Measurements from ENCODE around the gene LEFTY1. TPM values are rescaled to one million over a fixed set of nuclear protein-coding genes. Genes with fewer than 3 reads are reported as not detected.
A peak's percentile ranks its signal among the peaks of the same experiment; 100 is the strongest.

Gene LEFTY1
- total and polyA plus RNA-seq, 5 donors from 2014 or later = 0.13 to 0.39 (median 0.17) TPM; not detected in 2

DNA sequence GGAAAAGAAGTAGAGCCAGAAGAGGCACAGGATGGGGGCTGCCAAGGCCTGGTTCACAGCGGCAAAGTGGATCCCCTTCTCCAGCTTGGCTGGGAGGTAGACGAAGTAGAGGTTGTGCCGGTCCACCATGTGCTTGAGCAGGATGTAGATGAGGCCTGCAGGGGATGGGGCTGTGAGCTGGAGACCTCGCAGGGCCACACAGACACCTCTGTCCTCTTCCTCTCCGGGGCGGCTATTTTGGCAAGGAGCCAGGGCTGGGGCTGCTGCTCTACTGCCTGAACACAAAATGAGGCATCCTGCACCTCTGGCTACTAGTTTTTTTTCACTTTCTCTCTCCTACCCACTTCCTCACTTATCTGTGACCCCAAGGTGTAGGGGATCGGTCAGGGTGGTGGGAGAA, 39.0 kb downstream of the LEFTY1 start:
- H3K4me3 Mint-ChIP-seq = peak overlapping the region in 3 of 4 donors; percentile 5 to 43 (median 29)
- DNase-seq (peak in 1 of 3 donors; percentile 32), ATAC-seq (ENCODE audit: low read depth in 2 of 2) (peak in 1 of 2 donors; percentile 20)
- Histone ChIP-seq H3K27ac (ENCODE audit: insufficient read depth, low read length, poor library complexity, severe bottlenecking) (peak overlapping the region; percentile 34), H3K4me3 (ENCODE audit: low read depth, low read length) (no peak overlapping the region), H3K9me3 (ENCODE audit: control insufficient read depth in 2 of 2, low read length in 2 of 2) (no peaks in the 10 kb centered on the region), H3K27me3 (ENCODE audit: control insufficient read depth, insufficient read depth, low read length) (no peaks in the 10 kb centered on the region), H3K36me3 (ENCODE audit: control insufficient read depth, insufficient read depth, low read length) (peaks cover 88% of the 10 kb centered on the region), H3K4me1 (ENCODE audit: control insufficient read depth, insufficient read depth, low read length, poor library complexity, severe bottlenecking) (peaks cover 26% of the 10 kb centered on the region)
- H3K36me3 Mint-ChIP-seq = peaks cover 53% of the 10 kb centered on the region
- peaks cover 4 to 49% (median 36%) of the 10 kb centered on the region in 4 donors for H3K4me1 Mint-ChIP-seq
- peak overlapping the region; percentile 85 to 96 (median 93) for H3K27ac Mint-ChIP-seq
- no peaks in the 10 kb centered on the region for H3K27me3 Mint-ChIP-seq
- peaks cover 0 to 2% (median 0%) of the 10 kb centered on the region in 7 donors for H3K9me3 Mint-ChIP-seq

DNA sequence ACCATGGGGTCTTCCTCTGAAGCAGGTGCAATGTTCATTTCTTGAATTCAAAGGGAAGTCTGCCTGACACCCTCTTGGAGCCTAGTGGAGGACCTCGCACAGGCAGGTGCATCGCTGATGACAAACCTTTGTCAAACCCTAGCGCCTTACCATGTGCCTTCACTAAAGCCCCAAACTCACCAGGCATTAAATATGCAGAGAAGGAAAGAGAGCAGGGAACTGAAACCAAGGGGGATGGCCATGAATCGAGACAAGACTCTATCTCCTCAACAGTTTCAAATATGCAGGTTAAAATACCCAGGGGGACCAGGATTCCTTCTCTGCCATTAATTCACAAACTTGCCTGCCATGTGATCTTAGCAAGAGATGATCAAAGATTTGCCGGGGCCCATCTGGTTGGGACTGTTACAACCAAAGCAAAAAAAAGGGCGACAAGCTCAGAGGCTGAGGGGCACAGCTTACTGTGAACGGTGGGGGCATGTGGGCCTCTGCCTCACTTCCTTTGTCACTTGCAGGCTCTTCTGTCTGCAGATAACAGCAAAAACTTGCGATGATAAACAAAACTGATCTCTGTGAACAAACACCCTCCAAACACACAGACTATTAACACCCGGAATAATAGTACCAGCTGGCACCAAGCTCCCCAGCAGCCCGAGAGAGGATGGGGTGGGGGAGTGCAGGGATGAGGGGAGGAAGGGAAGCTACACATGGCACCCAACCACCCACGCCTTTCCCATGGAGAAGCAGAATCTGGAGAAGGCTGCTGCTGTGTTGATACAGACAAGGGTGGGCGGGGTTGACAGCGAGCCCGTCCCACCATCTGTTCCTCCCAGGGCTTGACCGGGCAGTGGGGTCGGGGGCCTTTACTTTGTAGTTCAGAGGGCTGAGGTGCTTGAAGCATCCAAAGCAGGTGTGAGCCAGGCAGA, 40.7 kb downstream of the LEFTY1 start:
- peaks cover 38% of the 10 kb centered on the region for H3K36me3 Mint-ChIP-seq
- Histone ChIP-seq H3K36me3 (ENCODE audit: control insufficient read depth, insufficient read depth, low read length) (peaks cover 71% of the 10 kb centered on the region), H3K27me3 (ENCODE audit: control insufficient read depth, insufficient read depth, low read length) (no peaks in the 10 kb centered on the region), H3K4me1 (ENCODE audit: control insufficient read depth, insufficient read depth, low read length, poor library complexity, severe bottlenecking) (peaks cover 26% of the 10 kb centered on the region), H3K27ac (ENCODE audit: insufficient read depth, low read length, poor library complexity, severe bottlenecking) (peak overlapping the region; percentile 53), H3K9me3 (ENCODE audit: control insufficient read depth in 2 of 2, low read length in 2 of 2) (no peaks in the 10 kb centered on the region), H3K4me3 (ENCODE audit: low read depth, low read length) (no peak overlapping the region)
- DNase-seq (peak in 1 of 3 donors; percentile 54), ATAC-seq (ENCODE audit: low read depth in 2 of 2) (peak; percentile 63 to 73)
- H3K27ac Mint-ChIP-seq = peak overlapping the region; percentile 95 to 97 (median 96)
- H3K9me3 Mint-ChIP-seq = peaks cover 0 to 2% (median 0%) of the 10 kb centered on the region in 7 donors
- peak overlapping the region in 3 of 4 donors; percentile 15 to 79 (median 62) for H3K4me3 Mint-ChIP-seq
- H3K27me3 Mint-ChIP-seq = no peaks in the 10 kb centered on the region
- peaks cover 0 to 53% (median 31%) of the 10 kb centered on the region in 4 donors for H3K4me1 Mint-ChIP-seq

DNA sequence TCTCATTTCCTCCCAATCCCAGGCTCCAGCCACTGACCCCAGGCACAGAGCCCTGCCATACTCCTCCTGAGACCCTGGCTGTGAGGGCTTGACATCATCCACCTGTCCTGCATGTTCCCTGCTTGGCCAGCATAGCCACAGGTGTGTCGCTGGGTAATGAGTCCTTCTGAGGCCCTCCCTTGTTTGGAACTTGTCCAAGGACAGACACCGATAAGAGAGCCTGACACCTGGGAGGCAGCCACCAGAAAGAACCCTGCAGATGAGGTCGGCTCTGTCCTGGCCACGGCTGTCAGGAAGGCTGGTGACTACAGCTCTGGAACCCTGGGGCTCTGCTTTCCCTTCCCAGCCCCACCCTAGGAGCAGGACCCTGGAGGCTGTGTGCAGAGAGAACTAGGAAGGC, 41.3 kb downstream of the LEFTY1 start:
- peak overlapping the region in 2 of 3 donors; percentile 95 to 97 for H3K27ac Mint-ChIP-seq
- Histone ChIP-seq H3K9me3 (ENCODE audit: control insufficient read depth in 2 of 2, low read length in 2 of 2) (no peaks in the 10 kb centered on the region), H3K4me1 (ENCODE audit: control insufficient read depth, insufficient read depth, low read length, poor library complexity, severe bottlenecking) (peaks cover 26% of the 10 kb centered on the region), H3K4me3 (ENCODE audit: low read depth, low read length) (no peak overlapping the region), H3K27ac (ENCODE audit: insufficient read depth, low read length, poor library complexity, severe bottlenecking) (peak overlapping the region; percentile 37), H3K36me3 (ENCODE audit: control insufficient read depth, insufficient read depth, low read length) (peaks cover 64% of the 10 kb centered on the region), H3K27me3 (ENCODE audit: control insufficient read depth, insufficient read depth, low read length) (no peaks in the 10 kb centered on the region)
- ATAC-seq (ENCODE audit: low read depth in 2 of 2) (no peak), DNase-seq (no peak)
- no peaks in the 10 kb centered on the region for H3K27me3 Mint-ChIP-seq
- peaks cover 0 to 2% (median 0%) of the 10 kb centered on the region in 7 donors for H3K9me3 Mint-ChIP-seq
- peak overlapping the region in 2 of 4 donors; percentile 62 to 79 for H3K4me3 Mint-ChIP-seq
- peaks cover 36% of the 10 kb centered on the region for H3K36me3 Mint-ChIP-seq
- peaks cover 0 to 57% (median 33%) of the 10 kb centered on the region in 4 donors for H3K4me1 Mint-ChIP-seq

DNA sequence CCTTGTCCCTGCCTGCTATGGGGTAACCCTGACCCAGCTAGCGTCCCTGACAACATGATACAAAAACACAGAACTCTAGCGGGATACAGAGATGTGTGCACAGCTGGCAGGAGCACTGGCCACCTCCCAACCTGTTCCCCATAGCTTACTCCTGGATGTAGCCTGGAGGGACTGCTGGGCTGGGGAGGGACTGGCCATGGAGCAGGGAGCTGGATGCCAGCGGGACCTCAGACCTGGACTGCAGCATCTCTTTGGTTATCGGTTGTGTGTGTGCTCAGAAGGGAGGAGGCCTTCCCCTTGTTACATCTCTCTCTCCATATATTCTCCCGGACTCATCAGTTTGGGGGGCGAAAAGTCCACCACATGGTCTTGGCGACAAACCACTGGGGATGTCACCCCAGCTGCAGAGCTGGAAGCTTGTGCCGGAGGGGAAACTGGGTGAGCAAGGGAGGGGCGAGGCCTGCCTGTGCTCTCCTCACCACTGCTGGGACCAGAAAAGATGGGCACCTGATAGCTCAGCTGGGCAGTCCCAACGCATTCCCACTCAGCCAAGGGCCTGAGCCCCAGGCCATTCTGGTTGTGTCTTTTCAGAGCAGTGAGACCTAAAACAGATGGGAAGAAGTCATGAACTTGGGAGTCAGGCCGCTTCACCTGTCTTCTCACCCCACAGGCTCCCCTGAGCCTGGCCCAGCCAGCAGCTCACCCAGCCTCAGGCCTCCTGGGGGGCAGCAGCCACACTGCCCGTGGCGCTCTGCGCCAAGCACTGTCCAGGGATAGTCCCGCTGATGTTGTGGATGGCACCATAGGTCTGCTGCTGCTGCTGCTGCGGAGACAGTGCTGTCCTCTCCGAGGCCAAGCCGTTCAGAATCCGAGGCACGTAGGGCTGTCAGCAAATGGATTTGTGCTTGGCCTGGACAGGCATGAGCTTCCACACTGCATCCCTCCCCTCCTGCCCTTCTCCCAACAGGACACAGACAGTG, 42.3 kb downstream of the LEFTY1 start:
- H3K27me3 Mint-ChIP-seq = no peaks in the 10 kb centered on the region
- Histone ChIP-seq H3K36me3 (ENCODE audit: control insufficient read depth, insufficient read depth, low read length) (peaks cover 55% of the 10 kb centered on the region), H3K4me1 (ENCODE audit: control insufficient read depth, insufficient read depth, low read length, poor library complexity, severe bottlenecking) (peaks cover 33% of the 10 kb centered on the region), H3K27me3 (ENCODE audit: control insufficient read depth, insufficient read depth, low read length) (no peaks in the 10 kb centered on the region), H3K27ac (ENCODE audit: insufficient read depth, low read length, poor library complexity, severe bottlenecking) (no peak overlapping the region), H3K4me3 (ENCODE audit: low read depth, low read length) (no peak overlapping the region), H3K9me3 (ENCODE audit: control insufficient read depth in 2 of 2, low read length in 2 of 2) (no peaks in the 10 kb centered on the region)
- H3K9me3 Mint-ChIP-seq = peaks cover 0 to 2% (median 0%) of the 10 kb centered on the region in 7 donors
- peak overlapping the region; percentile 26 to 62 (median 29) for H3K27ac Mint-ChIP-seq
- H3K36me3 Mint-ChIP-seq = peaks cover 27% of the 10 kb centered on the region
- peaks cover 0 to 61% (median 26%) of the 10 kb centered on the region in 4 donors for H3K4me1 Mint-ChIP-seq
- ATAC-seq (ENCODE audit: low read depth in 2 of 2) (no peak), DNase-seq (no peak)
- no peak overlapping the region for H3K4me3 Mint-ChIP-seq

DNA sequence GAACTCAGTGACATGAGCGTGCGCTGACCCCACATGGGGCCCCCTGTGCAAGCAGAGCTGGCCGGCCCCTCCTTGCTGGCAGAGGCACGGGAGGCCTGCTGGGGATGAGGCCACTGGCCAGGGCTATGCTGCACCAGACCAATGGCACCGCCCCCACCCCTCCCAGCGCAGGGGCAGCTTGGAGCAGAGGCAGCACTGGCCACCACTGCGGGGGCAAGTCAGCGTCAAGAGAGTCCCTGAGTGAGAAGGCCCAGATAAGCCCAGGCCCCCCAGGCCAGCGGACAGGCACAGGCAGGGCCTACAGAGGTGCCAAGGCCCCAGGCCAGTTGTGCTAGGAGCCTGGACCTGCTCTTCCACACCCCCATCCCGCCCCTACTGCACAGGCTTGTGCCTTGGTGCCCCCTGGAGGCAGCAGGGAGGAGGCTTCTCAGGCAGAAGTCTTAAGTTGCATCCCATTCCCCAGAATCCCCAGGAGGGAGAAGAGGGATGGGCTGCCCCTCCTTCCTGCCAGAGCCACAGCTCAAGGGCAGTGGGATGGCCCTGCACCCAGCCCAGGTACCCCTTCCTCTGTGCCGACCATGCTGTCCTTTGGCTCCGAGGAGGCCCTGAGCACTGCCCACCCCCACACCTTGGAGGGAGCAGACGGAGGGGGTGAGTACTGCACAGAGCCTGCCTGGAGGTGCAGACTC, 43.2 kb downstream of the LEFTY1 start:
- no peak overlapping the region for H3K4me3 ChIP-seq (ENCODE audit: low read depth, low read length)
- peak overlapping the region in 1 of 3 donors; percentile 56 for H3K27ac Mint-ChIP-seq
- ATAC-seq (ENCODE audit: low read depth in 2 of 2) (no peak), DNase-seq (peak in 2 of 3 donors; percentile 35 to 49)
- H3K4me1 Mint-ChIP-seq = peaks cover 0 to 60% (median 27%) of the 10 kb centered on the region in 4 donors
- no peaks in the 10 kb centered on the region for H3K27me3 Mint-ChIP-seq
- peaks cover 21% of the 10 kb centered on the region for H3K36me3 Mint-ChIP-seq
- H3K9me3 Mint-ChIP-seq = peaks cover 0 to 2% (median 0%) of the 10 kb centered on the region in 7 donors
- no peaks in the 10 kb centered on the region for H3K9me3 ChIP-seq (ENCODE audit: control insufficient read depth in 2 of 2, low read length in 2 of 2)
- H3K27ac ChIP-seq (ENCODE audit: insufficient read depth, low read length, poor library complexity, severe bottlenecking) = no peak overlapping the region
- H3K27me3 ChIP-seq (ENCODE audit: control insufficient read depth, insufficient read depth, low read length) = no peaks in the 10 kb centered on the region
- H3K36me3 ChIP-seq (ENCODE audit: control insufficient read depth, insufficient read depth, low read length) = peaks cover 47% of the 10 kb centered on the region
- peaks cover 33% of the 10 kb centered on the region for H3K4me1 ChIP-seq (ENCODE audit: control insufficient read depth, insufficient read depth, low read length, poor library complexity, severe bottlenecking)
- H3K4me3 Mint-ChIP-seq = peak overlapping the region in 1 of 4 donors; percentile 35

DNA sequence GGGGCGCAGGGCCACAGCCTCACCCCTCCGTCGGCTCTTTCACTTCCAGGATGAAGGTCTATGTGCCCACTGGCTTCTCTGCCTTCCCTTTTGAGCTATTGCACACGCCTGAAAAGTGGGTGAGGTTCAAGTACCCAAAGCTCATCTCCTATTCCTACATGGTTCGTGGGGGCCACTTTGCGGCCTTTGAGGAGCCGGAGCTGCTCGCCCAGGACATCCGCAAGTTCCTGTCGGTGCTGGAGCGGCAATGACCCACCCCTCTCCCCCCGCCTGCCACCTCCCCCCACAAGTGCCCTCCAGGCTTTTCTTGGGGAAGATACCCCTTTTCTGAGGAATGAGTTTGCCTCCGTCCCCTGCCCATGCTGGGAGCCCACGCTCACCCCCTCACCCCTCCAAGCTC, 43.8 kb downstream of the LEFTY1 start:
- Mint-ChIP-seq H3K9me3 (peaks cover 0 to 2% (median 0%) of the 10 kb centered on the region in 7 donors), H3K27me3 (no peaks in the 10 kb centered on the region), H3K36me3 (peaks cover 16% of the 10 kb centered on the region), H3K4me1 (peaks cover 0 to 61% (median 25%) of the 10 kb centered on the region in 4 donors), H3K27ac (peak overlapping the region in 2 of 3 donors; percentile 32 to 56), H3K4me3 (no peak overlapping the region)
- Histone ChIP-seq H3K36me3 (ENCODE audit: control insufficient read depth, insufficient read depth, low read length) (peaks cover 42% of the 10 kb centered on the region), H3K27me3 (ENCODE audit: control insufficient read depth, insufficient read depth, low read length) (no peaks in the 10 kb centered on the region), H3K4me1 (ENCODE audit: control insufficient read depth, insufficient read depth, low read length, poor library complexity, severe bottlenecking) (peaks cover 33% of the 10 kb centered on the region), H3K4me3 (ENCODE audit: low read depth, low read length) (no peak overlapping the region), H3K27ac (ENCODE audit: insufficient read depth, low read length, poor library complexity, severe bottlenecking) (no peak overlapping the region), H3K9me3 (ENCODE audit: control insufficient read depth in 2 of 2, low read length in 2 of 2) (no peaks in the 10 kb centered on the region)
- ATAC-seq (ENCODE audit: low read depth in 2 of 2) (no peak), DNase-seq (no peak)
